Measurements from ENCODE around the gene RXRA. TPM values are rescaled to one million over a fixed set of nuclear protein-coding genes. Genes with fewer than 3 reads are reported as not detected.

Gene RXRA
- polyA plus RNA-seq, 1 of the 3 experiments (the other 2 are of a cell fraction), result 7.6 TPM

- TF ChIP-seq PBX3 (IDR thresholded peaks at IDR 0.05), result no peak
- TF ChIP-seq, protein P1, sequence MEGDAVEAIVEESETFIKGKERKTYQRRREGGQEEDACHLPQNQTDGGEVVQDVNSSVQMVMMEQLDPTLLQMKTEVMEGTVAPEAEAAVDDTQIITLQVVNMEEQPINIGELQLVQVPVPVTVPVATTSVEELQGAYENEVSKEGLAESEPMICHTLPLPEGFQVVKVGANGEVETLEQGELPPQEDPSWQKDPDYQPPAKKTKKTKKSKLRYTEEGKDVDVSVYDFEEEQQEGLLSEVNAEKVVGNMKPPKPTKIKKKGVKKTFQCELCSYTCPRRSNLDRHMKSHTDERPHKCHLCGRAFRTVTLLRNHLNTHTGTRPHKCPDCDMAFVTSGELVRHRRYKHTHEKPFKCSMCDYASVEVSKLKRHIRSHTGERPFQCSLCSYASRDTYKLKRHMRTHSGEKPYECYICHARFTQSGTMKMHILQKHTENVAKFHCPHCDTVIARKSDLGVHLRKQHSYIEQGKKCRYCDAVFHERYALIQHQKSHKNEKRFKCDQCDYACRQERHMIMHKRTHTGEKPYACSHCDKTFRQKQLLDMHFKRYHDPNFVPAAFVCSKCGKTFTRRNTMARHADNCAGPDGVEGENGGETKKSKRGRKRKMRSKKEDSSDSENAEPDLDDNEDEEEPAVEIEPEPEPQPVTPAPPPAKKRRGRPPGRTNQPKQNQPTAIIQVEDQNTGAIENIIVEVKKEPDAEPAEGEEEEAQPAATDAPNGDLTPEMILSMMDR (IDR thresholded peaks at IDR 0.05), result no peak
- TF ChIP-seq CHD2 (IDR thresholded peaks at IDR 0.05; ENCODE audit: low read length, partially characterized antibody), result no peak
- TF ChIP-seq IRF3 (IDR thresholded peaks at IDR 0.05; ENCODE audit: low read depth, low read length), result no peak
- no peak for TF ChIP-seq RXRA (IDR thresholded peaks at IDR 0.05; ENCODE audit: borderline replicate concordance, low read depth)
These were observed 1.0 kb upstream of the RXRA start (continued) for GRCh38 chr9:134325096-134325812.

DNA sequence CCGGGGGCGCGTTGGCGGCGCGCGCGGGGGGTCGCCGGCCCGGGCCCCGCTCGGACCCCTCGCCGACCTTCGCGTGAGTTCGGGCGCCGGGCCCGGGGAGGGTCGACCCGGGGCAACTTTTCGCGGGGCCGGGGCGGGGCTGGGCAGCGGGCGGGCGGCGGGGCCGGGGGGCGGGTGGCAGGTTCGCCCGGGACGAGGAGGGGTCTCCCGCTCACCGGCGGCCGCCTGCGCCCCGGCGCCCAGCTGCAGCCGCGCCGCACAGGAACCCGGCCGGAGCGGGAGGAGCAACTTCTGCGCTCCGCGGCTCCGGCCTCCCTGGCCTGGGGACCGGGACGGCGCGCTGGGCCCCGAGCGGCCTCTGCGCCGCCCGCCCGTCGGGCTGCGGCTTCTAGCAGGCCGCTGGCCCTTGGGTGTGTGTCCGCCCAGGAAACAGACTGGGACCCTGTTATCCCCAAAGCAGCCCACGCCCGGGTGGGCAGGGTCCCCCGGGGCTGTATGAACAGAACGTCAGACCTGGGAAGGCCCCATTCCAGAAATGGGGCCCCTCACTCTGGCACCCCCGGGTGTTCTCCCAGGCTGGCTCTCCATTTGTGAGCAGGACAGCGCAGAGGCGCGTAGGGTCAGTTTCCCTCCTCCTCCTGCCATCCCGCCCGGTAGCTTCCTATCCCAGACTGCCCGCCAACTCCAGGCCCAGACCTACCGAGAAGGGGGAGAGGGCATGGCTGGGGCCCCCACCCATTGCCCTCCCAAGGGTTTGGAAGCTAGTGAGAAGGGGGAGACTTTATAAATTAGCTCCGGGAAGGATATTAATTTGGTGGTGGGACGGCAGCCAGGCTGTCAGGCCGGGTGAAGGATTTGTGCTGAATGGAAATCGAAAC lies 708 bp downstream of the RXRA start:
- Histone ChIP-seq H3F3A (replicated peaks; ENCODE audit: insufficient read depth) (no peaks in the 10 kb centered on the region), H3K9ac (peak overlapping the region; percentile 73), H3K36me3 (replicated peaks in 1 of 2; ENCODE audit: control insufficient read depth in 1 of 2, insufficient read depth in 2 of 2, low read length in 1 of 2) (no peaks in the 10 kb centered on the region), H3K9me3 (no peaks in the 10 kb centered on the region), H3K79me2 (ENCODE audit: insufficient read depth) (peaks cover 51% of the 10 kb centered on the region), H3K4me2 (peak overlapping the region; percentile 99), H3K27me3 (ENCODE audit: insufficient read depth) (no peaks in the 10 kb centered on the region), H3K27ac (ENCODE audit: low read depth in 2 of 2, low read length in 1 of 2) (peak overlapping the region in 1 of 2 experiments; percentile 68; a peak in 2 of 4 replicates), H3K4me3 (ENCODE audit: low read depth in 2 of 2, low read length in 1 of 2) (peak overlapping the region; percentile 72 to 91), H2AFZ (ENCODE audit: low read depth) (no peak overlapping the region; the same call in 1 of the 2 replicates), H3K9me2 (no peaks in the 10 kb centered on the region), H4K20me1 (ENCODE audit: insufficient read depth) (peaks cover 51% of the 10 kb centered on the region), H3K4me1 (ENCODE audit: control insufficient read depth in 1 of 2, insufficient read depth in 2 of 2, low read depth in 1 of 2, low read length in 1 of 2) (peaks cover 35 to 56% of the 10 kb centered on the region in 2 experiments; a peak in 3 of 4 replicates)
- CTCF ChIA-PET, result interaction anchor here (0.9 to 5.5 kb wide), 3 partner anchors 62 to 157 kb away, joined by 3 to 32 read pairs (median 9); no protein-coding TSS in a partner anchor
- POLR2A ChIA-PET, result interaction anchor here (0.9 to 1.5 kb wide), 2 partner anchors 23 to 39 kb away, joined by 3 to 7 read pairs; no protein-coding TSS in a partner anchor
- 8% methylated on average over 23 of the region's 83 CpGs for WGBS (ENCODE audit: low lambda C conversion rate)
- peak; percentile 84 for DNase-seq
- TF ChIP-seq TEAD4 (IDR thresholded peaks at IDR 0.05; ENCODE audit: borderline replicate concordance, insufficient read depth), result no peak
- TF ChIP-seq TCF12 (IDR thresholded peaks at IDR 0.05), result no peak
- no peak for TF ChIP-seq FOSL2 (IDR thresholded peaks at IDR 0.05; ENCODE audit: borderline replicate concordance, low read depth)
- no peak for TF ChIP-seq SIN3A (IDR thresholded peaks at IDR 0.05; ENCODE audit: borderline replicate concordance, low read depth, low read length)
- TF ChIP-seq IRF3 (IDR thresholded peaks at IDR 0.05; ENCODE audit: low read depth, low read length), result no peak
- TF ChIP-seq MXI1 (IDR thresholded peaks at IDR 0.05; ENCODE audit: low read depth, low read length), result no peak
- no peak for TF ChIP-seq MEF2A (IDR thresholded peaks at IDR 0.05; ENCODE audit: borderline replicate concordance, low read depth)
- TF ChIP-seq SMC3 (IDR thresholded peaks at IDR 0.05; ENCODE audit: low read depth, low read length), result no peak
- TF ChIP-seq PBX3 (IDR thresholded peaks at IDR 0.05), result no peak
- TF ChIP-seq, protein P1 (IDR thresholded peaks at IDR 0.05), result no peak
- no peak for TF ChIP-seq YY1 (IDR thresholded peaks at IDR 0.05; ENCODE audit: low read depth)
- TF ChIP-seq EP300 (IDR thresholded peaks at IDR 0.05; ENCODE audit: borderline replicate concordance in 1 of 2, low read depth in 1 of 2, low read length in 1 of 2), result no peak
- no peak for TF ChIP-seq GATA2 (CRISPR knock-in tag; IDR thresholded peaks at IDR 0.05)
- TF ChIP-seq, protein P2, sequence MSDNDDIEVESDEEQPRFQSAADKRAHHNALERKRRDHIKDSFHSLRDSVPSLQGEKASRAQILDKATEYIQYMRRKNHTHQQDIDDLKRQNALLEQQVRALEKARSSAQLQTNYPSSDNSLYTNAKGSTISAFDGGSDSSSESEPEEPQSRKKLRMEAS (IDR thresholded peaks at IDR 0.05; ENCODE audit: low read depth), result no peak
- TF ChIP-seq POLR2AphosphoS5 (IDR thresholded peaks at IDR 0.05; ENCODE audit: low read depth, low read length), result no peak
- no peak for TF ChIP-seq NRF1 (IDR thresholded peaks at IDR 0.05; ENCODE audit: low read depth, low read length)
